ENCODE results near the gene SLC52A1. TPM values are rescaled to one million over a fixed set of nuclear protein-coding genes. Genes with fewer than 3 reads are reported as not detected.
A peak's percentile ranks its signal among the peaks of the same experiment; 100 is the strongest.
"Not testable (repeated sequence)": the region's sequence is repeated elsewhere in the genome, so short reads cannot be mapped to it uniquely, and the experiment has no call there.

SLC52A1 gene
- total RNA-seq, 1 donor from 2014 or later = not detected

GRCh38 chr17:5033352-5034015, 1.7 kb downstream of the SLC52A1 start:
- DNase-seq = no peak
- intact Hi-C loops (cut with micrococcal nuclease) = no loop called here
- ATAC-seq = no peak

- no peak for DNase-seq
- intact Hi-C loops (cut with micrococcal nuclease) = no loop called here
- no peak for ATAC-seq
These were observed 2.4 kb downstream of the SLC52A1 start for GRCh38 chr17:5032865-5033264.

GRCh38 chr17:5031365-5032082, 3.7 kb downstream of the SLC52A1 start:
- intact Hi-C loops (cut with micrococcal nuclease) = no loop called here
- peak; percentile 88 for DNase-seq
- peak; percentile 79 for ATAC-seq

GRCh38 chr17:5030168-5030567, 5.1 kb downstream of the SLC52A1 start:
- ATAC-seq; intact Hi-C loops (cut with micrococcal nuclease); DNase-seq: not testable (repeated sequence)

- DNase-seq (no peak), ATAC-seq (no peak)
- intact Hi-C loops (cut with micrococcal nuclease) = no loop called here
These were observed 7.3 kb downstream of the SLC52A1 start for GRCh38 chr17:5027916-5028315.

- ATAC-seq = no peak
- intact Hi-C loops (cut with micrococcal nuclease) = no loop called here
- DNase-seq = no peak
These were observed 7.9 kb downstream of the SLC52A1 start for GRCh38 chr17:5027299-5027698.

- ATAC-seq = no peak
- intact Hi-C loops (cut with micrococcal nuclease) = no loop called here
These were observed 10.6 kb downstream of the SLC52A1 start for GRCh38 chr17:5024604-5025003.

GRCh38 chr17:5023588-5024147, 11.6 kb downstream of the SLC52A1 start:
- intact Hi-C loops (cut with micrococcal nuclease) = no loop called here
- ATAC-seq (no peak), DNase-seq (no peak)

More at GRCh38 chr17:5024604-5025003, 10.6 kb downstream of the SLC52A1 start:
- DNase-seq = no peak

- intact Hi-C loops (cut with micrococcal nuclease) = no loop called here
- ATAC-seq = no peak
- DNase-seq = no peak
These were observed 13.0 kb downstream of the SLC52A1 start for GRCh38 chr17:5022171-5022711.

- ATAC-seq (no peak), DNase-seq (no peak)
- intact Hi-C loops (cut with micrococcal nuclease) = no loop called here
These were observed 14.7 kb downstream of the SLC52A1 start for GRCh38 chr17:5020502-5021023.

- DNase-seq (no peak), ATAC-seq (no peak)
- intact Hi-C loops (cut with micrococcal nuclease) = no loop called here
These were observed 15.7 kb downstream of the SLC52A1 start for GRCh38 chr17:5019475-5019956.

GRCh38 chr17:5014357-5014756, 20.9 kb downstream of the SLC52A1 start:
- ATAC-seq (no peak), DNase-seq (no peak)
- intact Hi-C loops (cut with micrococcal nuclease) = no loop called here

GRCh38 chr17:5011928-5012327, 23.3 kb downstream of the SLC52A1 start:
- ATAC-seq (no peak), DNase-seq (no peak)
- intact Hi-C loops (cut with micrococcal nuclease) = no loop called here

- intact Hi-C loops (cut with micrococcal nuclease) = no loop called here
- ATAC-seq (no peak), DNase-seq (no peak)
These were observed 31.9 kb downstream of the SLC52A1 start for GRCh38 chr17:5003214-5003867.

- DNase-seq (no peak), ATAC-seq (no peak)
- intact Hi-C loops (cut with micrococcal nuclease) = no loop called here
These were observed 33.0 kb downstream of the SLC52A1 start for GRCh38 chr17:5002121-5002788.

GRCh38 chr17:5000237-5000639, 35.0 kb downstream of the SLC52A1 start:
- peak; percentile 93 for DNase-seq
- ATAC-seq = peak; percentile 73
- intact Hi-C loops (cut with micrococcal nuclease) = no loop called here

- ATAC-seq (peak; percentile 31), DNase-seq (no peak)
- intact Hi-C loops (cut with micrococcal nuclease) = no loop called here
These were observed 35.7 kb downstream of the SLC52A1 start for GRCh38 chr17:4999430-5000093.

GRCh38 chr17:4998732-4999429, 36.3 kb downstream of the SLC52A1 start:
- ATAC-seq (peak; percentile 4), DNase-seq (peak; percentile 44)
- intact Hi-C loops (cut with micrococcal nuclease) = no loop called here

All from left ventricle myocardium superior (tissue), 1 donor.